C4-2B (cell line): ENCODE data around the gene EHBP1L1.

Experiments
- ZFX ChIP-seq: fragments of 450-650 bp; IDR thresholded peaks from 2 replicates; pipeline ENCODE4 v1.6.1; 2017
- TF ChIP-seq, protein P1 (sequence below): fragments of 450-650 bp; conservative IDR thresholded peaks from 2 replicates; pipeline ENCODE4 v1.5.1; 2017; ENCODE audit warnings: mild to moderate bottlenecking

DNA sequence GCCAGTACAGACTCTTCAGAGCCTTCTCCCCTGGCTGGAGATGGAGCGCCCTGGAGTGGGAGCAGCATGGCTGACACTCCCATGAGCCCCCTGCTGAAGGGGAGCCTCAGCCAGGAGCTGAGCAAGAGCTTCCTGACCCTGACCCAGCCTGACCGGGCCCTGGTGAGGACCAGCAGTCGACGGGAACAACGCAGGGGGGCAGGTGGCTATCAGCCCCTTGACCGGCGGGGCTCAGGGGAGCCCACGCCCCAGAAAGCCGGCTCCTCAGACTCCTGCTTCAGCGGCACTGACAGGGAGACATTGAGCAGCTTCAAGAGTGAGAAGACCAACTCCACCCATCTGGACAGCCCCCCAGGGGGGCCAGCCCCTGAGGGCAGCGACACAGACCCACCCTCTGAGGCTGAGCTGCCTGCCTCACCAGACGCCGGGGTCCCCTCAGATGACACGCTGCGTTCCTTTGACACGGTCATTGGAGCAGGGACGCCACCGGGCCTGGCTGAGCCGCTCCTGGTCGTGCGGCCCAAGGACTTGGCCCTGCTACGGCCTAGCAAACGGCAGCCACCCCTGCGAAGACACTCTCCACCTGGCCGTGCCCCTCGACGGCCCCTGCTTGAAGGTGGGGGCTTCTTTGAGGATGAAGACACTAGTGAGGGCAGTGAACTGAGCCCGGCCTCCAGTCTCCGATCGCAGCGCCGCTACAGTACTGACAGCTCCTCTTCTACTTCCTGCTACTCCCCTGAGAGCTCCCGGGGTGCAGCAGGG, 42.3 kb downstream of the EHBP1L1 start:
- TF ChIP-seq, protein P1, sequence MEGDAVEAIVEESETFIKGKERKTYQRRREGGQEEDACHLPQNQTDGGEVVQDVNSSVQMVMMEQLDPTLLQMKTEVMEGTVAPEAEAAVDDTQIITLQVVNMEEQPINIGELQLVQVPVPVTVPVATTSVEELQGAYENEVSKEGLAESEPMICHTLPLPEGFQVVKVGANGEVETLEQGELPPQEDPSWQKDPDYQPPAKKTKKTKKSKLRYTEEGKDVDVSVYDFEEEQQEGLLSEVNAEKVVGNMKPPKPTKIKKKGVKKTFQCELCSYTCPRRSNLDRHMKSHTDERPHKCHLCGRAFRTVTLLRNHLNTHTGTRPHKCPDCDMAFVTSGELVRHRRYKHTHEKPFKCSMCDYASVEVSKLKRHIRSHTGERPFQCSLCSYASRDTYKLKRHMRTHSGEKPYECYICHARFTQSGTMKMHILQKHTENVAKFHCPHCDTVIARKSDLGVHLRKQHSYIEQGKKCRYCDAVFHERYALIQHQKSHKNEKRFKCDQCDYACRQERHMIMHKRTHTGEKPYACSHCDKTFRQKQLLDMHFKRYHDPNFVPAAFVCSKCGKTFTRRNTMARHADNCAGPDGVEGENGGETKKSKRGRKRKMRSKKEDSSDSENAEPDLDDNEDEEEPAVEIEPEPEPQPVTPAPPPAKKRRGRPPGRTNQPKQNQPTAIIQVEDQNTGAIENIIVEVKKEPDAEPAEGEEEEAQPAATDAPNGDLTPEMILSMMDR = no peak
- TF ChIP-seq ZFX = no peak
